AG20443 (cell line): ENCODE results near the gene UBE3B.
A peak's percentile ranks its signal among the peaks of the same experiment; 100 is the strongest.
"Not testable (repeated sequence)": the region's sequence is repeated elsewhere in the genome, so short reads cannot be mapped to it uniquely, and the experiment has no call there.

Experiments
- DNase-seq: peaks from one replicate; pipeline ENCODE4 v3.0.0; 2012; ENCODE audit warnings: low spot score, mixed read lengths

Gene UBE3B

DNA sequence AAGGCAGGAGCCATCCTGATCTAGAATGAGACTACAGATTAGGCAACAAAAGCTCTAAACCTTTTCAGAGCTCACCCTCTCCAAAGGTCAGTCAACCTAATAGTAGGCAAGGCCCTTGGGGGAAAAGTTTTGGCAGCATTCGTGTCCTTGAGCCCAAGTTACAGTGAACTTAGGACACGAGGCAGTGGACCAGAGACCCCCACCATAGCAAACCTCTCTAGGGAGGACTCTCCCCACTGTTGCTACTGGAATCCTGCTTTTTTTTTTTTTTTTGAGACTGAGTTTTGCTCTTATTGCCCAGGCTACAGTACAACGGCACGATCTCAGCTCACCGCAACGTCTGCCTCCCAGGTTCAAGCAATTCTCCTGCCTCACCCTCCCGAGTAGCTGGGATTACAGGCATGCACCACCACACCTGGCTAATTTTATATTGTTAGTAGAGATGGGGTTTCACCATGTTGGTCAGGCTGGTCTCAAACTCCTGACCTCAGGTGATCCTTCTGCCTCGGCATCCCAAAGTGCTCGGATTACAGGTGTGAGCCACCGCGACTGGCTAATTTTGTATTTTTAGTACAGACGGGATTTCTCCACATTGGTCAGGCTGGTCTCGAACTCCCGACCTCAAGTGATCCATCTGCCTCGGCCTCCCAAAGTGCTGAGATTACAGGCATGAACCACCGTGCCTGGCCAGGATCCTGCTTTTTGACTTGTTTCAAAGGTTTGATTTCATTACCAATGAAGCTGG, 3.7 kb upstream of the UBE3B start:
- not testable (repeated sequence) for DNase-seq

DNA sequence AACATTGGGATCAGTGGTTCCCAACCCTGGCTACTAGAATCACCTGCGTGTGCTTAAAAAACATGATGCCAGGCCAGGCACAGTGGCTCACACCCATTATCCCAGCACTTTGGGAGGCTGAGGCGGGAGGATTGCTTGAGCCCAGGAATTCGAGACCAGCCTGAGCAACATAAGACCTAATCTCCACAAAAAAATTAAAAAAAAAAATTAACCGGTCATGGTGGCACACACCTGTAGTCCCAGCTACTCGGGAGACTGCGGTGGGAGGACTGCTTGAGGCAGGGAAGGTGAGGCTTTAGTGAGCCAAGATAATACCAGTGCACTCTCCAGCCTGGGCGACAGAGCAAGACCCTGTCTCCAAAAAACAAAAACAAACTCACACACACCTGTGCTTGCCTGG, 2.3 kb upstream of the UBE3B start:
- no peak for DNase-seq

DNA sequence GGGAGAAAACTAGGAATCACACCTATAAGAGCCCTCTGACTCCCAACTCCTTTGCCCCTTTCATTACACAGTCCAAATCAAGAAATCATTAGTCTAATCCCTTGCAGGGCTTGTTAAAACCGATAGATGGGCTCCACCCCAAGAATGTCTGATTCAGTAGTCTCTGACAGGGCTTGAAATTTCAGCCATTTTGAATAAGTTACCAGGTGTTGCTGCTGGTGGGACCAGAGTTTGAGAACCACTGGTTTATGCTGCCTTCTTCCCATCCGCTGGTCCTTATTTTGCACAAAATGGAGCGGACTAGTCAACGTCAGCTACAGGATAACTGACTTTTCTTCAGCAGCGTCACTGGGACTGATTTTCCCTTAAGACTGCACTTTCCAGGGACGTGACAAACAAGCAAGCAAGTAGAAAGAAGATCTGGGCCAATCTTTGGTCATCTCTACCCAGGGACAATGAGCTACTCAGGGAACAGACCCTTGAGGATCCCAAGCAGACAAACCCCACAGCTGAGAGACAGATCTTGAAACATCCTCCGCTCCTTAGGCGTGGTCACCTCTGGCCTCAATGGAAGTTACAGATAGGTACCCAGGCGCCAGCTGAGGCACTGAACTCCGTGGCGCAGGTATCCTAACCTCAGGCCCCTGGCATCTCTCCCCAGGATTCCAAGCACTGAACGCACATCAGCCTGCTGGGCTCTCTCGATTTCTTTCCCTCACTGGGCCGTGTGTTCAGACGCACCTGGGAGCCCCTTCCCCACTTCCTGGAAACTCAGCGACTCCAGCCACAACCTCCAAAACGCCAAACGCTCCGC, 1.2 kb upstream of the UBE3B start:
- DNase-seq = peak; percentile 22

DNA sequence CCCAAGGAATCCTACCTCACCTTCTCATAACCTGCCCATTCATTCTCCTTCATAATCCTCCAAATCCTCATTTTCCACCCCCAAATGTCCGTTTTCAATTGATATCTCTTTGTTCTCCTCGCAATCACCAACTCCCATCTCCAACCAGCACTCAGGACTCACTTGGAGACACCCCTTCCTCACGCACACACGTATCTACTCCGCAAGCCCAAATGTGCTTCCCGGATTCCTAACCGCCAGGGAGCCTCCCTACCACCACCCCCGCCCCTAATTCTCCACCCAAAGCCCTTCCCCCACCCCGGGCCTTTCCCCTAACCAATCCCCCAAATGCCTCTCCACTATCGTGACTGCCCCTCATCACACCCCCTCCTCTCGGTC, 638 bp upstream of the UBE3B start:
- DNase-seq = no peak

DNA sequence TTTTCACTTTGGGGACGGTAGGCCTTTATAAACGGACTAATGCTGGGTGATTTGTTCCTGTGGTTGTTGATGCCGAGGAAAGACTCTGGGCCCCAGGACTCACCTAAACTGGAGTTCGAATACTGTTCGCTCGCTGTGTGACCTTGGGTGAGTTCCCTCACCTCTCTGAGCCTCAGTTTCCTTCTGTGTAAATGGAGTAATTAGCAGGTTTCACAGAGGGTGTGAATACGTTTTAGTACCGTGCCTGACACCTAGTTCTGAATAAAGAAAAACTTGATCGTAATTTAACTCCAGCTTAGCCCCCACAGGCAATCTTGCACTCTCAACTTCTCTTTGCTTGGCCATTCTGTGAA, 505 bp downstream of the UBE3B start:
- DNase-seq = no peak

DNA sequence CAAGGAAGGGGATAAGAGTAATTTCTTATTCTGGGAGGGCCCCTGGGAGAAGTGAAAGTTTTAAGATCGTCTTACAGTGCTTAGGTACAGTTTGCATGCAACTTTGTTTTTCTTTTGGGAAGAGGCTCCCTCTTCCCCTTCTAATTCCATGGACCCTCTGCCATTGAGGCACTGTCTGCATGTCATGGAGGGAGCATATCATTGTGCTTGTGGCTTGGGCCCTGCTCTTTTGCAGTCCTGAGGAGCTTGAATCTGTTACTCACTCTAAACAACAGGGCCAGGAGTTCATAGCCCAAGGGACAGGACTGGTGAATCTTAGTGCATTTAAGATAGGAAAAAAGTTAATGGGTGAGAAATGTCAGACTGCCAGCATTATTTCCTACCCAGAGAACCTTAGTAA, 2.3 kb downstream of the UBE3B start:
- no peak for DNase-seq

DNA sequence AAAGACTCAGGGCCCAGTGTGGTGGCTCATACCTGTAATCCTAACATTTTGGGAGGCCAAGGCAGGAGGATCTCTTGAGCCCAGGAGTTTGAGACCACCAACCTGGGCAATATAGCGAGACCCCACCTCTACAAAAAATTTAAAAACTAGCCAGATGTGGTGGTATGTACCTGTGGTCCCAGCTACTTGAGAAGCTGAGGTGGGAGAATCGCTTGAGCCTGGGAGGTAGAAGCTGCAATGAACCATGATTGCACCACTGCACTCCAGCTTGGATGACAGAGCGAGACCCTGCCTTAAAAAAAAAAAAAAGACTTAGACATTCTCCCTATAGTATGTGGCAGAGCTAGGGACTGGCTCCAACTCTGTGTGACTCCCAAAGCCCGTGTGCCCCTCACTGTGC, 2.9 kb downstream of the UBE3B start:
- no peak for DNase-seq

DNA sequence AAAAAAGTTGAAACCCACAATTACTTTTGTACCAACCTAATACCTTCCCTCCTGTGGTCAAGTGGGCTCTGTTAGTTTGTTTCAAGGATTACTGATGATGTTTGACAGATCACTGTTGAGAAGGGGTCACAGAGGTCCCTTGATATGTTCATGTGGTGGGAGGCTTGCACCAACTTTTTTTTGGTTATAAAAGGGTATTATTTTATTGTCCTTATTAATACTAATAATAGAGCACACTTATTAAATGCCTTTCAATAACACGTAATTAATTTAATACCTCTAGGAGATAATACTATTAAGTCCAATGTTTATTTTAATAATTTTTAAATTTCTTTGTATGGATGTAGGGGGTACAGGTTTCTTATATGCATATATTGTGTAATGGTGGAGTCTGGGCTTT, 4.4 kb downstream of the UBE3B start:
- no peak for DNase-seq

DNA sequence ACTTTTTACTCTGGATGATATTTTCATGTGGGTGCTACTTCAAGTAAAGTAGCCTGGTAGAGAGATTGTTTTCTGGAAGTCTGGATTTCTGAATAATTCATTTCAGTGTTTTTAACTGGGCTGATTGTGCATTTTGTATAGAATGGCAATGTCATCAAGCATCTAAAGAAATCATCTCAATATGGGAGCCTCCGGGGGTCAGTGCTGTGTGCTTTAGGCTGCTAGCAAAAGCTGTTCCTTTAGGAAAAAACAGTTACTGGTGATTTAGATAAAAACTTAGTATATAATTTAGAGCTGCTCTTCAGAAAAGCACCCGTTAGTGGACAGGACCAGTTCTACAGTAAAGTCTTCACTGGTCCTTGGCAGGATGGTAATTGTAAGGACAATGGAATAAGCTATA, 5.1 kb downstream of the UBE3B start:
- DNase-seq = no peak

DNA sequence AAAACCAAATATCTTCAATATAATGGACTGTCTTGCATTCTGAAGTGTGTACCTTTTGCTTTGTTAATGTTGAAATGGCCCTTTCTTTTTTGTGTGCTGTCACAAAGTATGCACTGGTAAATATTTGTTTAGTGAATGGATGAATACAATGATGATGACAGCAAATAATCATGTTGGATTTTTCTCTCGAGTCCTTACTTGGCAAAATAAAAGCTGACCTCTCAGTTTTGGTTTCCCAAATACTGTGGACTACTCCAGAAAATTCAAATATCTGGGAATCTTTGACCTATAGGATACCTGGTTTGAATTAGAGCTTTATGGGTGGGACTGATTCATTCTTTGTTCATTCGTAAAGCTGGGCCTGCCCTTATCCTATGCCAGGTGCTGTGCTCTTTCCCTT, 5.5 kb downstream of the UBE3B start:
- no peak for DNase-seq

DNA sequence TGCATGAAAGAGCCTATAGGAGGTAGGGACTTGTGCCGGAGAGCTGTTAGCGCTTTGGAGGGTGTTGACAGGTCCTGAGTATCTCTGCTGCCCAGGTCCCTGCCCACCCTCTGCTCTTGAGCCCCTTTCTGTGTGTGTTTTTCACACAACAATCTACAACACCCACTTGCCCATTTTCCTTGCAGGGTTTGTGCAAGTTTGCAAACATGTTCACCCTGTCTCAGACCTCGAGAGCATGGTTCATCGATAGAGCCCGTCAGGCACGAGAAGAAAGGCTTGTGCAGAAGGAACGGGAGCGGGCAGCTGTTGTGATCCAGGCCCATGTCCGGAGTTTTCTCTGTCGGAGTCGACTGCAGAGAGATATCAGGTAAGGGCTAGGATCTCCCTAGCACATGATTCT, 5.9 kb downstream of the UBE3B start:
- DNase-seq = no peak

DNA sequence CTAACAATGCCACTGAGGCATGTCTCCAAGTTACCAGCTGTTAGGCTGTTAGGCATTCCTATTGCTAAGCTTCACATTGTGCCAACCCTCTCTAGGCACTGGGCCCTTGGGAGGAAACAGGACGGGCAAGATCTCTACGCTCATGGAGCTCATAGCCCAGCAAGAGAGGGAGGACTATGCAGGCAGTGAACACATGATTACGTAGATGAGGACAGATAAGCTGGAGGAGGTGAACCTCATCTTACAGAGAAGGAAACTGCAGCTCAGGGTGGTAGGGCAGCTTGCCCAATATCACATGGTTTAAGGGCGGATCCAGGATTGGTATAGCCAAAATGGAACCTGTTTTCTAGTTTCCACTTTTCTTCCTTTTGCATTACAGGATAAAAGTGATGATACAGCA, 7.8 kb downstream of the UBE3B start:
- DNase-seq = no peak

DNA sequence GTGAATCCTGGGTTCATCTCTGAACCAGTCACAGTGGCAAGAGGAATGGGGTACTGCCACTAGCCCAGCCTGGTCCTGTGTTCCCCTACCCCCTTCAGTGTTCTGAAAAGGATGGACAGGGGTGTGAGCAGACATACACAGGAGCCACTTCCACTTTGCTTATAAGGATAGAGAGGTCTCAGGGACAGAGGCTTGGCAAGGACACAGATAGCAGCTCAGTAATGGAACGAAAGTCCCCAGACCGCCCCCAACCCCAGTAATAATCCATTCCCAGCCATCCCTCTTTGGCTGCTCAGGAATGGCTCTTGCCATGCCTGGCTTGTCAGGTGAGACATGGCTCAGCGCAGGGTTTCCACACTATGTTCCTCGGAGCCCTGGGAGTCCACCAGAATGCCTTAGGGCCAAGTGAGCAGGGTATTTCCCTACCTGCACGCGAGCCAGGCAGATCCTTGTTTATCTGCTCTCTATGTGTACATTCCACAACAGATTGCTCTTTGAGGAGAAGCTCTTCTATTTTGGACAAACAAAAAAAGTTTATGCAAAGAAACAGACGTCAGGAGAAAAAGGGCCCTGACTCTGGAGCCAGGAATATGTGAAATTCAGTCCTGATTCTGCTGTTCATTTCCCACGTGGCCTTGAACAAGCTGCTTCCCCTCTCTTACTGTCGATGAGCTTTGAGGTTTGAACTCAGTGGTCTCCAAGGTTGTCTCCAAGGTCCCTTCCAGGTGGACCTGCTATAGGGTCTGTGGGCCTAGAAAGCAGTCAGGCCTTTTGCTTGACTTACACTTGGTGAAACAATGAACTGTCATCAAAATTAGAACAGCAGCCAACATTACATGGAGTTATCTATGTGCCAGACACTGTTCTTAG, 10.0 kb downstream of the UBE3B start:
- no peak for DNase-seq

DNA sequence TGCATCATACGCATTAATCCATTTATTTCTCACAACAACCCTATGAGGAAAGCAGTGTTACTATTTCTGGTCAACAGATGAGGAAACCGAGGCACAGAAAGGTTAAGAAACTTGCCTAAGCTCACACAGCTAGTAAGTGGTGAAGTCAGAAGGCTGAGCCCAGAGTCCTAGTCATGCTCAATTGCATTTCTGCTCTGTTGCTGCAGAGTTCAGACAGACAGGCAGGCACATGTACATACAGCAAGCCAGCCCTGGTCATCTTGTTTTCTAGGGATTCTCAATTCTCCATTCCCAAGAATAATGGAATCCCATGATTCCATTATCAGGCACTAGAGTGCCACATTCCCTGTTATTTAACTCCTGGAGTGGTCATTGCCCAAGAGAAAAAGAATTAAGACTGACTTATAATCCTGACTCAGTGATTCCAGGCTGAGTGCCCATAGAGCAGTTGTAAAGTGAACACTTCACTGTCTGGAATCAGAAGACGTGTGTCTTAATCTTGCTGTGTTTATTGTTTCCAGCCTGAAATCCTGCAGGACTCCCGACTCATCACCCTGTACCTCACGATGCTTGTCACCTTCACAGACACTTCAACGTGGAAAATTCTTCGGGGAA, 10.7 kb downstream of the UBE3B start:
- peak; percentile 22 for DNase-seq

DNA sequence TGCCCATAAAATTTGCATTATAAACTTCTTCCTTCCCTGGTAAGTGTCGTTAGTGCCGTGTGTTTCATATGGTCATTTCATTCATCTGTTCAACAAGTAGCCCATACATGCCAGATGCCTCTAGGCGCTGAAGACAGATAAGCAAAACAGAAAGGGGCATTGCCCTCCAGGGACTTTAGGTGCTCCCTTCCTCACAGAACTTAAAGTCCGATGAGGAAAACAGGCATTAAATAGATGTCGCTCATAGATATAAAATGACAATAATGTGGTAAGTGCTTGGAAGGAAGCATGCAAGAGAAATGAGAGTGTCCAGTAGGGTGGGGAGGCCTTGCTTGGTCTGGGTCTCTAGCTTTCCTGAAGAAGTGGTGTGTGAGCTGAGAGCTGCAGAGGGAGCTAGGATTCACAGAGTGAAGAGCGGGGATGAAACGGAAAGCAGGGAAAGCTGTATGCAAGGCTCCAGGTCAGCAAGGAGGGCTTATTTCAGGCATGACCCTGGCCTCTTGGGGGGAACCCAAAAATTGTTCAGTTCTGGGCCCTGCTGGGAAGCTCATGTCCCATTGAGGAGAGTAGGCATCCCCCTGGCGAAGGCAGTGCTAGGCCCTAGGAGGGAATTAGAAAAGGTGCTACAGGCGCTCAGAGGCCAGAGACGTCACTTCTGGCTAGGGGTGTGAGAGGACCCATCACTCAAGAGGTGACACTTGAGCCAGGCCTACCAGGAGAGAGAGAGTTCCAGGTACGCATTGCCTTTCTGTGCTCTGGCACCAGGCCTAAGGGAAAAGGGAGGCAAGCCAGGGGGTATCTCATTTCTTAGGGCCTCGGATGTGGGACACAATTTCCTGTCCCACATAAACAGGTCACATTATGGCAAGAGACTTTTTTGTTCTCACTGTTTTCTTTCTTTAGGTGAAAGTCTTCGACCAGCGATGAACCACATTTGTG, 11.9 kb downstream of the UBE3B start:
- no peak for DNase-seq

DNA sequence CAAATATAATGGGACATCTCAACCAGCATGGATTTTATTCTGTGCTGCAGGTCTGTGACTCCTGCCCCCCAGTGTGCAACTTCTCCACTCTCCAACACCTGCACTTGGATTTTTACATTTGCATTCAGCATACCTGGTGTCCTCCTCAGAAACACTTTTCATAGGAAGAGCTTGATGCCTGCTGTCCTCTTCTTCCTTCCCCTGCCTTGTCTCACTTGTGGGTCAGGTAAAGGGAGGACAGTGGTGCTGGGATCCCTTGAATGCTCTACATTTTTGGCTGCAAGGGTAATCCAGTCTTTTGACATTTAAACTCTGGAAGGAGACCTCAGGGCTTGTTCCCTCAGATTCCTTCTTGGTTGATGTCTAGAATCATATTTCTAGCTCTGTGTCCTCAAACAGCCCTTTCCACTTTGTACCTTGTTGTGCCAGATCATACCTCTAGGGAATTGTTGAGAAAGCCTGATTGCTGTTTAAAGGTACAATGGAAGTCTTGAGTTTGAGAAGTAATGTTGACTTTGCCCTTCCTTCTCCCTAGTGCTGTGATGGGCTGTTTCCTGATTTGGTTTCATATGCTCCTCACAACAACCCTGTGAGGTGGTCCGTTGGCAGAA, 12.6 kb downstream of the UBE3B start:
- no peak for DNase-seq

DNA sequence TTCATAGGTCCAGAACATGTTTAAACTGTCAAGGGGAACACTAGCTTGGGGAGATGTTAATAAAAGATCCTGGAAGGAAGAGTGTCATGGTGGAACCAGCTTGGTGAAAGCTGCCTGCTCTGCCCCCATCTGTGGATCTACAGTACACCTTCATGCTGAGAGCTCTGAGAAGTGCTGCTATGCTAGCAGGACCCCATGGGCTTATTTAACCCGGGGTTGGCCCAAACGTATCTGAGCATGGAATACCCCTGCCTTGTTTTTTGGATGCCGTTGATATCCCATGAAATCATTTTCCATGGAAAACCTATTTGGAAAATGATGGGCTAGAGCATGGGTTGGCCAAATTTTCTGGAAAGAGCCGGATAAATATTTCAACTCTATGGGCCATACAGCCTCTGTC, 14.2 kb downstream of the UBE3B start:
- no peak for DNase-seq

DNA sequence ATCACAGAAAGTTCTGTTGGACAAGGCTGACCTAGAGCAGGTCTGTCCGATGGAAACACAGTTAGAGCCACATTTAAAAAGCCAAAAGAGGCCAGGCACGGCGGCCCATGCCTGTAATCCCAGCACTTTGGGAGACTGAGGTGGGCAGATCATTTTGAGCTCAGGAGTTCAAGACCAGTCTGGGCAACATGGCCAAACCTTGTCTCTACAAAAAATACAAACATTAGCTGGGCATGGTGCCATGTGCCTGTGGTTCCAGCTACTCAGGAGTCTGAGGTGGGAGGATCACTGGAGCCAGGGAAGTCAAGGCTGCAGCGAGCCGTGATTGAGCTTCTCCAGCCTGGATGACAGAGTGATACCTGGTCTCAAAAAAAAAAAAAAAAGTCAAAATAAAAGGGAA, 14.9 kb downstream of the UBE3B start:
- no peak for DNase-seq

DNA sequence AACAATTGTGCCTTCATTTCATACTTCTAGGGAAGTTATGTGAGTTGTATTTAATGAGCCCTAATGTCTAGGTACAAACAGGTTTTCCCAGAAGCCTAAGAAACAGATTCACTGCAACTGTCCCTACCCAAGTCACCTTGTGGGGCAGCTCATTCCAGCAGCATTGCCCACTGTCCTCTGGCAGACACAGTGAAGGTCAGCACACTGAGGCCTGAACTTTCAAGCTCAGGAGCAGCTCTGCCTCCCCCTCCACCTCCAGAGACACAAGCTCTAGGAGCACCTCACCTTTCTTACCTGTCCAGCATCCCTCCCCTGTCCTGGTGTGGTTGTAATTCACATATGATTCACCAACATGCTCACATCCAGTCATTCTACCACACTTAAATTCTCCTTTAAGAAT, 15.7 kb downstream of the UBE3B start:
- DNase-seq = no peak

DNA sequence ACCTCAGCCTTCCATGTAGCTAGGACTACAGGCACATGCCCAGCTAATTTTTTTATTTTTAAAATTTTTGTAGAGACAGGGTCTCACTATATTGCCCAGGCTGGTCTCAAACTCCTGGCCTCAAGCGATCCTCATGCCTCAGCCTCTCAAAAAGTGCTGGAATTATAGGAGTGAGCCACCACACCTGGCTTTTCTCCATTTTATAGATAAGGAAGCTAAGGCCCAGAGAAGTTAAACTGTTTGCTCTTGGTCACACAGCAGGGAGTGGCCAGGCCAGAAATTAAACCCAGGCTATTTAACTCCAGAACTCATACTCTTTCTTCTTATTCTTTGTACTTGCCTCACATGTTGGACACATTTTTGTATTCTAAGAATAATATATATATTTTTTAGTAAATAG, 16.5 kb downstream of the UBE3B start:
- no peak for DNase-seq

DNA sequence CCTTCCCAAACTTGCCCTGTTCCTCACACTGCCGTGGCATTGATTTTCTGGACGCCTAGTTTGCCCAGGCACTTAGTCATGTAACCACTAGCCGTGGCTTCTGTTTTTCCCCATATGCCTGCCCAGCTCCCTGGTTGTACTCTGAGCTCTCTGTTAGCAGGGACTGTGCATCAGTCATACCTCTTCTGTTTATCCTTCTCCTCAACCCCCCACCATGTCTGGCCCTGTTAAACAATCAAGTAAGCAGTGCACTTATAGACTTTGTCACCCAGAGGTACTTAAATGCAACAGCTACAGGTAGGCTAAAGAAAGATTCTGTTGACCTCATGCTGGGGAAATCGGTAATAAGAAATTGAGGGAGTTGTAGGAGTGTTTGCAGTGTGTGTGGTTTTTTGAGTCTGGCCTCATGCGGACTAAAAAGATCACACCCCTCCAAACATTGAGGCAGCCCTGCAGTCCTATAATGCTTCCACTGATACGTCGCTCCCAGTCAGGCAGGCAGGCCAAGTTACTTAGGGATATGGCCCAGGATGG, 17.0 kb downstream of the UBE3B start:
- no peak for DNase-seq
